GM18870 (cell line): ENCODE measurements around the gene FUT6.
"Not testable (repeated sequence)": the region's sequence is repeated elsewhere in the genome, so short reads cannot be mapped to it uniquely, and the experiment has no call there.

Experiments used
- ATAC-seq: cut with Tn5 transposase; IDR thresholded peaks from one replicate; pipeline ENCODE4 v1.9.1; 2021; ENCODE audit warnings: moderate library complexity; ENCODE audit not compliant: unreplicated experiment

The FUT6 gene, protein sequence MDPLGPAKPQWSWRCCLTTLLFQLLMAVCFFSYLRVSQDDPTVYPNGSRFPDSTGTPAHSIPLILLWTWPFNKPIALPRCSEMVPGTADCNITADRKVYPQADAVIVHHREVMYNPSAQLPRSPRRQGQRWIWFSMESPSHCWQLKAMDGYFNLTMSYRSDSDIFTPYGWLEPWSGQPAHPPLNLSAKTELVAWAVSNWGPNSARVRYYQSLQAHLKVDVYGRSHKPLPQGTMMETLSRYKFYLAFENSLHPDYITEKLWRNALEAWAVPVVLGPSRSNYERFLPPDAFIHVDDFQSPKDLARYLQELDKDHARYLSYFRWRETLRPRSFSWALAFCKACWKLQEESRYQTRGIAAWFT

GRCh38 chr19:5839065-5840017 is at the start of gene FUT6:
Gene FUT6 (minus strand): TSS chr19:5839702. CDS start chr19:5832567, 7,135 bp downstream.
- no peak for ATAC-seq

GRCh38 chr19:5884065-5884811 is 44.7 kb upstream of the FUT6 start:
- ATAC-seq, result not testable (repeated sequence)

- ATAC-seq, result not testable (repeated sequence)
Observed at GRCh38 chr19:5883157-5883873, 43.8 kb upstream of the FUT6 start.

GRCh38 chr19:5882421-5882968 is 43.0 kb upstream of the FUT6 start:
- no peak for ATAC-seq

GRCh38 chr19:5881543-5882299 is 42.2 kb upstream of the FUT6 start:
- ATAC-seq, result no peak

DNA sequence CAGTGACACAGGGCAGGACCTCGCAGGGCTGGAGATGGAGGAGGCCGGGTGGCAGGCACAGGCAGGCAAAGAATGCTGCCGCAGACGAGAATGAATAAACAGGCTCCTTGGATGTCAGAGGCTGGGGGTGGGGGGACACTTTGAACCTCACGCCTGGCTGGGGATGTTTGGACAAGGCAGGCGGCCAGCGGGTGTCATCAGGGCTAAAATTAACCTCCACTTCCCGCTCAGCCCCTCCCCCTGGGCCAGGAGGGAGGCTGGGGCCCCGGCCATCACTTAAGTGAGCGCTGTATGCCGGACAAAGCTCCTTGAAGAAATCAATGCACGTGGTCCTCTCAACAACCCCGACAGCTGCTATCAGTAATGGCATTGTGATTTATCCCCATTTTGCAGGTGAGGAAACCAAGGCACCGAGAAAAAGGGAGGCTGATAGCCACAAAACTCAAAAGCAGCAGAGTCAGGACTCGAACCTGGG is 41.1 kb upstream of the FUT6 start:
- no peak for ATAC-seq

GRCh38 chr19:5880196-5880595 is 40.7 kb upstream of the FUT6 start:
- no peak for ATAC-seq

GRCh38 chr19:5877882-5878281 is 38.4 kb upstream of the FUT6 start:
- ATAC-seq, result no peak

DNA sequence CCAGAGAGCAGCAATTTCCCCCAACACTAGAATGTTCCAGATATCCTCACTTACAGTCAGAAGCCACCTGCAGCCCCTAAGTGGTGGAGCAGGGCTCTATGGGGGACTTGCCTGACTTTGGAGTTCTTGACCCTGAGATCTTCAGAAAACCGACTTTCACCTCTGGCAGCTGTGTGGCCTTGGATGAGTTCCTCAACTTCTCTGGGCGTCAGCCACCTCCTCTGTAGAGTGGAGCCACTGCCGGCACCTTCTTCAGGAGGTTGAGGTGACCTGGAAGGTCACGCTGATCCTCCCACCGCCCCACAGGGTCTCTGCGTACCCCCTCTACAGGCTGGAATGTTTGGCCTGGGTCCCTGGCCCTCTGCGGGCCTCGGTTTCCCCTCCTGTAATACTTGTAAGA is 37.9 kb upstream of the FUT6 start:
- no peak for ATAC-seq

DNA sequence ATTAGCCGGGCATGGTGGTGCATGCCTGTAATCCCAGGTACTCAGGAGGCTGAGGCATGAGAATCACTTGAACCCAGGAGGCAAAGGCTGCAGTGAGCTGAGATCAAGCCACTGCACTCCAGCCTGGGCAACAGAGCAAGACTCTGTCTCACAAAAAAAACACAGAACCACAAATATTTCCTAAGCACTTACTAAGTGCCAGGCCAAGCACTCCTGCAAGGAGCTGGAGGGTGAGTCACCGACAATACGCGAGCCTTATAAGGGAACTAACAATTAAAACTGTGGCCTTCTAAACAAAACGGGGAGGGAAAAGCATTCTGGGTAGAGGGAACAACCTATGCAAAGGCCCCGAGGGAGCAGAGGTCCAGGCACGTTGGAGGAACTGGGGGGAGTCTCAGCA is 35.0 kb upstream of the FUT6 start:
- ATAC-seq, result not testable (repeated sequence)

GRCh38 chr19:5873617-5874199 is 34.2 kb upstream of the FUT6 start:
- no peak for ATAC-seq

- no peak for ATAC-seq
Observed at GRCh38 chr19:5870986-5871394, 31.5 kb upstream of the FUT6 start.

DNA sequence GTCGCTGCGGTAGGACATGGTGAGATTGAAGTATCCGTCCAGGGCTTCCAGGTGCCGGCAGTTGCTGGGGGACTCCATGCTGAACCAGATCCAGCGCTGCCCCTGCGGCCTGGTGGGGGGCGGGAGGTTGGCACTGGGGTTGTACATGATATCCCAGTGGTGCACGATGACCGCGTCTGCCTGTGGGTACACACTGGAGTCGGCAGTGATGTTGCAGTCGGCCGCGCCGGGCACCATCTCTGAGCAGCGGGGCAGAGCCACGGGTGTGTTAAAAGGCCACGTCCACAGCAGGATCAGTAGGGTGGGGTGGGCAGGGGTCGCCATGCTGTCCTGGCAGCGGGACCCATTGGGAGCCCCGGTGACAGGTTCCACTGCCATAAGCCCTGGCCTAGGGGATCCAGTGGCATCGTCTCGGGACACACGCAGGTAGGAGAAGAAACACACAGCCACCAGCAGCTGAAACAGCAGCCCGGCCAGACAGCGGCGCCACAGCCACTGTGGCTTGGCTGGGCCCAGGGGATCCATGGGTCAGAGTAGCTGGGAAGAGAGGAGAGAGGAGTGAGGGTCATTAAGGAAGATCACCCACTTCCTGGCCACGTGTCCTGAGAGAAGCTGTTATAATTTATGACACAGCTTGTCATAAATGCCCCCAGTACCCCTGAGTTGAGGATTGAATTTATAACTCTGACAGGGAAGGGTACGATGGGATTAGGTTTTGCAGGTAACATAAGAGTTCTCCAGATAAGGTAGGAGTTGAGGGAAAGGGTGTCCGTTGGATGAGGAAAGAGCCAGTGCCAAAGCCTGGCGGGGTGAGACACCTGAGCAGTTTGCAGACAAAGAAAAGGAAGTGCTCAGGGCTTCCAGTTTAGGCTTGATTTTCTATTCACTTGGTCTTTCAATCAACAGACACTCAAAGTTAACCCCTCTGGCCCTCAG is 28.0 kb upstream of the FUT6 start:
- ATAC-seq, result no peak

DNA sequence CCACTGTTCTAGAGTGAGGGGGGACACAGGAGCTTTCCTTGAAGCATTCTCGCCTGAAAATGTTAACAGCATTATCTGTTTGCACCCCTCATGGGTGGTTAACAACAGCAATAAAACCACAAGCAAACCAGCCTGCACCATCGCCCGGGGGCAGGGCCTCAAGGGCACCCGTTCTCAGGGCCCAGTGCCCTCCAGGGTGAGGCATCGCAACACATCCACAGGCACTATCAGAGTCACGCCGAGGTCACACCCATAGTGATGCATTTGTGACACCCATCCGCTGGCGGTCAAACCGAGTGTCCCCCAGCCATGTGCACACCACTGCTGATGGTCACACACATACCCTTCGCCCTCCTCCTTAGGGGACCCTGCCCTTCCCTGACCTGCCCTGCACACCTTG is 26.3 kb upstream of the FUT6 start:
- no peak for ATAC-seq

- ATAC-seq, result no peak
Observed at GRCh38 chr19:5864725-5865486, 25.4 kb upstream of the FUT6 start.

- ATAC-seq, result no peak
Observed at GRCh38 chr19:5864013-5864720, 24.7 kb upstream of the FUT6 start.
